GM12878 (cell line): ENCODE results near the gene GLOD5. TPM values are rescaled to one million over a fixed set of nuclear protein-coding genes. Genes with fewer than 3 reads are reported as not detected.

Experiments
- ATAC-seq: fragments of 200-7000 bp; cut with Tn5 transposase; 3 replicates; pipeline ENCODE4 v1.9.1; 2020; ENCODE audit warnings: mild to moderate bottlenecking, moderate library complexity
- BruUV-seq: library from RNA; stranded (reverse); fragments of 400-500 nt; replicated peaks from 2 replicates; lab custom pipeline; 2021; lab: Mats Ljungman, UMichigan
- CTCF ChIA-PET: fragments of 300-600 bp; sonication (Branson Sonifier 250); formaldehyde crosslinking; extraction: SDS; loops from one replicate; lab custom pipeline; 2021; ENCODE audit warnings: inconsistent platforms; lab: Yijun Ruan, JAX
- POLR2A ChIA-PET: fragments of 350-600 bp; formaldehyde crosslinking; extraction: SDS; loops from one replicate; lab custom pipeline; 2021; ENCODE audit warnings: inconsistent platforms; lab: Charles Lee
- RAD21 ChIA-PET: fragments of 300-600 bp; sonication (Branson Sonifier 250); formaldehyde crosslinking; loops from one replicate; lab custom pipeline; 2023; ENCODE audit warnings: antibody characterized with exemption; ENCODE audit not compliant: unreplicated experiment; lab: Charles Lee
- SMC1A ChIA-PET: fragments of 300-600 bp; sonication (Branson Sonifier 250); formaldehyde crosslinking; loops from one replicate; lab custom pipeline; 2023; ENCODE audit not compliant: unreplicated experiment, uncharacterized antibody; lab: Charles Lee
- DNase-seq: peaks from one replicate; pipeline ENCODE4 v3.0.0-alpha.2; 2011; ENCODE audit warnings: low read depth, low spot score
- FAIRE-seq: peaks from 3 replicates; lab custom pipeline; 2011; peaks lifted over from hg19 to GRCh38; lab: Jason Lieb, UNC
- H2AFZ ChIP-seq: 2 replicates; pipeline ENCODE4 v1.6.0; 2011; ENCODE audit warnings: low read depth, low read length, control low read depth; ENCODE audit not compliant: control insufficient read depth
- H3K27ac ChIP-seq: 2 replicates; pipeline ENCODE4 v1.5.1; 2011; ENCODE audit warnings: control low read depth; ENCODE audit not compliant: control insufficient read depth, insufficient read depth
- H3K27me3 ChIP-seq, 2 experiments: replicated peaks in 1 of 2; 2 replicates each; pipeline versions ENCODE4 v1.6.0 to v1.6.1; 2011; ENCODE audit warnings: low read length in 1 of 2; ENCODE audit not compliant: control insufficient read depth in 2 of 2, insufficient read depth in 2 of 2
- H3K36me3 ChIP-seq, 2 experiments: 2 replicates each; pipeline ENCODE4 v1.5.1; 2011; ENCODE audit warnings: low read length in 1 of 2; ENCODE audit not compliant: control insufficient read depth in 2 of 2, insufficient read depth in 2 of 2
- H3K4me1 ChIP-seq: 2 replicates; pipeline ENCODE4 v1.6.1; 2011; ENCODE audit warnings: mild to moderate bottlenecking, low read length, moderate library complexity, mixed read lengths; ENCODE audit not compliant: control insufficient read depth, insufficient read depth
- H3K4me2 ChIP-seq: 2 replicates; pipeline ENCODE4 v1.6.0; 2011; ENCODE audit warnings: control low read depth; ENCODE audit not compliant: control insufficient read depth, insufficient read depth
- H3K4me3 ChIP-seq: fragments of 200-600 bp; sonication (generic); 2 replicates; pipeline ENCODE4 v1.5.1; 2016
- H3K79me2 ChIP-seq: 2 replicates; pipeline ENCODE4 v1.6.0; 2011; ENCODE audit warnings: low read length; ENCODE audit not compliant: control insufficient read depth, insufficient read depth
- H3K9ac ChIP-seq: 2 replicates; pipeline ENCODE4 v1.8.0; 2011; ENCODE audit warnings: low read length, control low read depth, mixed read lengths; ENCODE audit not compliant: control insufficient read depth, insufficient read depth
- H3K9me3 ChIP-seq: replicated peaks from 3 replicates; pipeline ENCODE4 v1.5.1; 2011; ENCODE audit warnings: mild to moderate bottlenecking, low read length; ENCODE audit not compliant: control insufficient read depth, insufficient read depth
- H4K20me1 ChIP-seq: 2 replicates; pipeline ENCODE4 v1.6.0; 2011; ENCODE audit not compliant: control insufficient read depth, insufficient read depth
- HDAC6 ChIP-seq: fragments of 200-600 bp; sonication (generic); IDR thresholded peaks from one replicate; pipeline ENCODE4 v1.8.0; 2017; ENCODE audit warnings: antibody characterized with exemption; ENCODE audit not compliant: unreplicated experiment
- WGBS: methylation state at CpG from one replicate; pipeline ENCODE4 v1.1.6; 2016; ENCODE audit warnings: low lambda C conversion rate; ENCODE audit not compliant: insufficient replicate concordance, insufficient coverage; ENCODE audit errors: missing lambda C conversion rate; 5-methylcytosine and 5-hydroxymethylcytosine counted together
- in situ Hi-C: fragments of 300-500 bp; cut with MboI; formaldehyde crosslinking; loops from 9 replicates; pipeline ENCODE4 v1.14.3; 2018; ENCODE audit warnings: mixed read lengths
- intact Hi-C: fragments of 100-400 bp; cut with micrococcal nuclease; formaldehyde crosslinking; loops from one replicate; pipeline ENCODE4 v1.14.2; 2022; ENCODE audit not compliant: unreplicated experiment
- polyA plus RNA-seq, 11 experiments: library from polyadenylated mRNA; depleted of rRNA in 4 of 11; unstranded in 6 of 11; stranded (reverse) in 5 of 11; fragments of >200 nt; fragmentation: Nextera tagmentation in 4 of 11; fragmentation: Illumina TruSeq in 1 of 11; extraction: Ambion mirVana in 4 of 11; extraction: Trizol in 1 of 11; gene quantifications; 1 replicate in 1 of 11; 2 replicates in 10 of 11; pipeline versions ENCODE4 v1.2.1 to v1.2.3, GENCODE V29; 2011 to 2016; ENCODE audit warnings: inconsistent platforms in 2 of 11, missing spikeins in 2 of 11, low read depth in 1 of 11
- total RNA-seq, 4 experiments: library from RNA; depleted of rRNA in 3 of 4; stranded (reverse); fragments of >200 nt in 3 of 4; fragmentation: Illumina TruSeq in 1 of 4; extraction: Trizol in 1 of 4; gene quantifications; 2 replicates each; pipeline versions ENCODE4 v1.2.1 to v1.2.3, GENCODE V29; 2013 to 2021
- TF ChIP-seq, protein P1 (sequence below): IDR thresholded peaks from 2 replicates; pipeline ENCODE4 v1.6.1; 2012; ENCODE audit warnings: mild to moderate bottlenecking, low read depth, low read length

Gene GLOD5
- total and polyA plus RNA-seq, 10 of the 15 experiments (the other 5 are each of a cell fraction or from before 2014, with no cell fraction given) = not detected

DNA sequence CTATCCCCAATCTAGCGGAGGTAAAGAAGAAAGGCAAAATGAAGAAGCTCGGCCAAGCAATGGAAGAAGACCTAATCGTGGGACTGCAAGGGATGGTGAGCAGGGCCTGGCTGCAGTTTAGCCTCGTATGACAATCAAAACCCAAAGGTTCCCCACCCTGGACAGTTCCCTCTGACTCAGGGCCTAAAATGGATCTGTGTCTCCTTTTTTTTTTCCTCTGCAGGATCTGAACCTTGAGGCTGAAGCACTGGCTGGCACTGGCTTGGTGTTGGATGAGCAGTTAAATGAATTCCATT, 41.3 kb downstream of the GLOD5 start:
- Histone ChIP-seq H3K4me2 (peak overlapping the region; percentile 66), H3K27me3 (no peaks in the 10 kb centered on the region), H3K9me3 (no peaks in the 10 kb centered on the region), H3K4me1 (no peaks in the 10 kb centered on the region), H3K36me3 (peaks cover 0 to 3% of the 10 kb centered on the region in 2 experiments; a peak in 1 of 4 replicates), H2AFZ (no peak overlapping the region), H3K27ac (peak overlapping the region; percentile 93), H3K4me3 (peak overlapping the region; percentile 62), H3K9ac (peak overlapping the region; percentile 86), H4K20me1 (no peaks in the 10 kb centered on the region), H3K79me2 (no peaks in the 10 kb centered on the region; the same call in none of the 2 replicates)
- no TSS peak for BruUV-seq
- ChIA-PET POLR2A (no interaction called here), SMC1A (interaction anchor here (1.5 kb wide), 1 partner anchor 144 kb away, joined by 4 read pairs; no protein-coding TSS in a partner anchor), RAD21 (no interaction called here), CTCF (no interaction called here)
- TF ChIP-seq, protein P1, sequence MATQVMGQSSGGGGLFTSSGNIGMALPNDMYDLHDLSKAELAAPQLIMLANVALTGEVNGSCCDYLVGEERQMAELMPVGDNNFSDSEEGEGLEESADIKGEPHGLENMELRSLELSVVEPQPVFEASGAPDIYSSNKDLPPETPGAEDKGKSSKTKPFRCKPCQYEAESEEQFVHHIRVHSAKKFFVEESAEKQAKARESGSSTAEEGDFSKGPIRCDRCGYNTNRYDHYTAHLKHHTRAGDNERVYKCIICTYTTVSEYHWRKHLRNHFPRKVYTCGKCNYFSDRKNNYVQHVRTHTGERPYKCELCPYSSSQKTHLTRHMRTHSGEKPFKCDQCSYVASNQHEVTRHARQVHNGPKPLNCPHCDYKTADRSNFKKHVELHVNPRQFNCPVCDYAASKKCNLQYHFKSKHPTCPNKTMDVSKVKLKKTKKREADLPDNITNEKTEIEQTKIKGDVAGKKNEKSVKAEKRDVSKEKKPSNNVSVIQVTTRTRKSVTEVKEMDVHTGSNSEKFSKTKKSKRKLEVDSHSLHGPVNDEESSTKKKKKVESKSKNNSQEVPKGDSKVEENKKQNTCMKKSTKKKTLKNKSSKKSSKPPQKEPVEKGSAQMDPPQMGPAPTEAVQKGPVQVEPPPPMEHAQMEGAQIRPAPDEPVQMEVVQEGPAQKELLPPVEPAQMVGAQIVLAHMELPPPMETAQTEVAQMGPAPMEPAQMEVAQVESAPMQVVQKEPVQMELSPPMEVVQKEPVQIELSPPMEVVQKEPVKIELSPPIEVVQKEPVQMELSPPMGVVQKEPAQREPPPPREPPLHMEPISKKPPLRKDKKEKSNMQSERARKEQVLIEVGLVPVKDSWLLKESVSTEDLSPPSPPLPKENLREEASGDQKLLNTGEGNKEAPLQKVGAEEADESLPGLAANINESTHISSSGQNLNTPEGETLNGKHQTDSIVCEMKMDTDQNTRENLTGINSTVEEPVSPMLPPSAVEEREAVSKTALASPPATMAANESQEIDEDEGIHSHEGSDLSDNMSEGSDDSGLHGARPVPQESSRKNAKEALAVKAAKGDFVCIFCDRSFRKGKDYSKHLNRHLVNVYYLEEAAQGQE = peak; percentile 56; the same call in 1 of the 2 replicates
- no peak for TF ChIP-seq HDAC6
- intact Hi-C loops = loop anchor here (5.0 kb wide), 4 partner anchors 106 to 239 kb away; partner anchors contain the start of genes OTUD5, SUV39H1 and TFE3
- DNase-seq = no peak
- no peak for ATAC-seq
- 47% methylated on average over 4 of the region's 4 CpGs for WGBS
- in situ Hi-C loops = loop anchor here (10.0 kb wide), 1 partner anchor 382 kb away; the partner anchor contains the start of gene PRICKLE3
- FAIRE-seq = no peak
